Prostate gland (tissue), 2 donors: ENCODE results near the gene SBF2. TPM values are rescaled to one million over a fixed set of nuclear protein-coding genes. Genes with fewer than 3 reads are reported as not detected.

Experiments
- DNase-seq: peaks from one replicate; pipeline ENCODE4 v3.0.0-alpha.2; 2019; ENCODE audit warnings: low spot score
- H3K27ac ChIP-seq, 2 donors: fragments of 200-600 bp; sonication (generic); 2 replicates each; pipeline ENCODE4 v1.5.1; 2017 to 2019
- H3K27me3 ChIP-seq: fragments of 200-600 bp; sonication (generic); replicated peaks from 2 replicates; pipeline ENCODE4 v1.5.1; 2019; ENCODE audit not compliant: insufficient read depth
- H3K36me3 ChIP-seq, 2 donors: fragments of 200-600 bp; sonication (generic); 1 replicate in 1 of 2; 2 replicates in 1 of 2; pipeline versions ENCODE4 v1.5.1 to v1.8.1; 2017 to 2019
- H3K4me1 ChIP-seq: fragments of 200-600 bp; sonication (generic); replicated peaks from 2 replicates; pipeline ENCODE4 v1.5.1; 2019
- H3K4me3 ChIP-seq, 2 donors: fragments of 200-600 bp; sonication (generic); 2 replicates each; pipeline ENCODE4 v1.5.1; 2017 to 2019
- H3K9me3 ChIP-seq: fragments of 200-600 bp; sonication (generic); 2 replicates; pipeline ENCODE4 v1.5.1; 2017
- CTCF ChIP-seq, 4 experiments: fragments of 200-600 bp in 2 of 4; fragments of 450-650 bp in 2 of 4; sonication (generic) in 2 of 4; IDR thresholded peaks; 1 replicate in 3 of 4; 2 replicates in 1 of 4; pipeline ENCODE4 v1.5.1; 2016 to 2019; ENCODE audit warnings: antibody characterized with exemption in 4 of 4, mild to moderate bottlenecking in 2 of 4, moderate library complexity in 2 of 4
- POLR2A ChIP-seq: fragments of 450-650 bp; IDR thresholded peaks from one replicate; pipeline ENCODE4 v1.6.1; 2016; ENCODE audit warnings: antibody characterized with exemption, mild to moderate bottlenecking
- POLR2AphosphoS5 ChIP-seq: sonication (generic); formaldehyde crosslinking; IDR thresholded peaks from one replicate; pipeline ENCODE4 v1.6.1; 2017; ENCODE audit warnings: antibody characterized with exemption
- WGBS: methylation state at CpG from one replicate; pipeline ENCODE4 v1.1.5; 2018; 5-methylcytosine and 5-hydroxymethylcytosine counted together
- intact Hi-C: fragments of 100-400 bp; cut with DNase I; formaldehyde crosslinking; loops from one replicate; pipeline ENCODE4 v1.14.2; 2022
- total RNA-seq, 2 donors: library from RNA; depleted of rRNA; stranded (reverse); fragments of >200 nt; gene quantifications; one replicate each; pipeline ENCODE4 v1.1.0, GENCODE V29; 2016

SBF2 gene
- total RNA-seq, 2 donors from 2014 or later = 35.9 to 56.7 TPM

GRCh38 chr11:9796854-9797253, 497.2 kb downstream of the SBF2 start:
- DNase-seq = no peak
- Histone ChIP-seq H3K9me3 (no peaks in the 10 kb centered on the region), H3K27me3 (no peaks in the 10 kb centered on the region), H3K4me1 (no peaks in the 10 kb centered on the region), H3K4me3 (no peak overlapping the region), H3K27ac (no peak overlapping the region), H3K36me3 (no peaks in the 10 kb centered on the region)
- no peak for TF ChIP-seq POLR2AphosphoS5
- no peak for TF ChIP-seq CTCF (IDR thresholded peaks at IDR 0.05)
- TF ChIP-seq POLR2A = no peak
- intact Hi-C loops = no loop called here
- 82% methylated on average over 5 of the region's 5 CpGs for WGBS

GRCh38 chr11:9796266-9796665, 497.8 kb downstream of the SBF2 start:
- Histone ChIP-seq H3K27ac (no peak overlapping the region), H3K36me3 (no peaks in the 10 kb centered on the region)

GRCh38 chr11:9790703-9791102, 503.3 kb downstream of the SBF2 start:
- Histone ChIP-seq H3K9me3 (no peaks in the 10 kb centered on the region), H3K27me3 (no peaks in the 10 kb centered on the region), H3K4me1 (no peaks in the 10 kb centered on the region), H3K36me3 (peaks cover 0 to 4% of the 10 kb centered on the region in 2 donors), H3K27ac (no peak overlapping the region), H3K4me3 (no peak overlapping the region)
- 93% methylated on average over 3 of the region's 3 CpGs for WGBS
- intact Hi-C loops = no loop called here
- TF ChIP-seq POLR2A (no peak), POLR2AphosphoS5 (no peak), CTCF (IDR thresholded peaks at IDR 0.05) (no peak)
- no peak for DNase-seq

More at GRCh38 chr11:9796266-9796665, 497.8 kb downstream of the SBF2 start:
- Histone ChIP-seq H3K4me1 (no peaks in the 10 kb centered on the region), H3K4me3 (no peak overlapping the region), H3K27me3 (no peaks in the 10 kb centered on the region), H3K9me3 (no peaks in the 10 kb centered on the region)
- intact Hi-C loops = no loop called here
- TF ChIP-seq CTCF (IDR thresholded peaks at IDR 0.05) (no peak), POLR2AphosphoS5 (no peak), POLR2A (no peak)
- DNase-seq = no peak

GRCh38 chr11:9789910-9790309, 504.1 kb downstream of the SBF2 start:
- Histone ChIP-seq H3K36me3 (peaks cover 0 to 4% of the 10 kb centered on the region in 2 donors), H3K27me3 (no peaks in the 10 kb centered on the region), H3K4me1 (no peaks in the 10 kb centered on the region), H3K9me3 (no peaks in the 10 kb centered on the region), H3K27ac (no peak overlapping the region), H3K4me3 (no peak overlapping the region)
- intact Hi-C loops = no loop called here
- 100% methylated on average over 3 of the region's 3 CpGs for WGBS
- TF ChIP-seq CTCF (IDR thresholded peaks at IDR 0.05) (no peak), POLR2AphosphoS5 (no peak)
- no peak for DNase-seq

- DNase-seq = no peak
- Histone ChIP-seq H3K27ac (no peak overlapping the region), H3K4me1 (no peaks in the 10 kb centered on the region), H3K9me3 (no peaks in the 10 kb centered on the region), H3K27me3 (no peaks in the 10 kb centered on the region), H3K4me3 (no peak overlapping the region), H3K36me3 (peaks cover 0 to 4% of the 10 kb centered on the region in 2 donors)
- intact Hi-C loops = no loop called here
- TF ChIP-seq CTCF (IDR thresholded peaks at IDR 0.05) = no peak
- no peak for TF ChIP-seq POLR2A
- no peak for TF ChIP-seq POLR2AphosphoS5
- WGBS = 65% methylated on average over 3 of the region's 3 CpGs
These were observed 506.0 kb downstream of the SBF2 start for GRCh38 chr11:9787981-9788521.
